ENCODE measurements around the gene ARHGEF28.

Gene ARHGEF28

GRCh38 chr5:73687357-73687756 lies 61.4 kb downstream of the ARHGEF28 start:
- in situ Hi-C loops (cut with HindIII; ENCODE audit: low sequenced_read_pairs), result no loop called here

GRCh38 chr5:73690015-73690414 lies 64.0 kb downstream of the ARHGEF28 start:
- in situ Hi-C loops (cut with HindIII; ENCODE audit: low sequenced_read_pairs), result no loop called here

GRCh38 chr5:73691302-73692080 lies 65.5 kb downstream of the ARHGEF28 start:
- in situ Hi-C loops (cut with HindIII; ENCODE audit: low sequenced_read_pairs), result no loop called here

- in situ Hi-C loops (cut with HindIII; ENCODE audit: low sequenced_read_pairs), result no loop called here
These were observed 66.2 kb downstream of the ARHGEF28 start for GRCh38 chr5:73692166-73692640.

GRCh38 chr5:73692981-73693380 lies 67.0 kb downstream of the ARHGEF28 start:
- in situ Hi-C loops (cut with HindIII; ENCODE audit: low sequenced_read_pairs), result no loop called here

- in situ Hi-C loops (cut with HindIII; ENCODE audit: low sequenced_read_pairs), result no loop called here
These were observed 67.6 kb downstream of the ARHGEF28 start for GRCh38 chr5:73693573-73694061.

GRCh38 chr5:73694089-73694488 lies 68.1 kb downstream of the ARHGEF28 start:
- in situ Hi-C loops (cut with HindIII; ENCODE audit: low sequenced_read_pairs), result no loop called here

GRCh38 chr5:73698011-73698410 lies 72.0 kb downstream of the ARHGEF28 start:
- in situ Hi-C loops (cut with HindIII; ENCODE audit: low sequenced_read_pairs), result no loop called here

- in situ Hi-C loops (cut with HindIII; ENCODE audit: low sequenced_read_pairs), result no loop called here
These were observed 75.6 kb downstream of the ARHGEF28 start for GRCh38 chr5:73701566-73701965.

- in situ Hi-C loops (cut with HindIII; ENCODE audit: low sequenced_read_pairs), result no loop called here
These were observed 76.5 kb downstream of the ARHGEF28 start for GRCh38 chr5:73702534-73702933.

- in situ Hi-C loops (cut with HindIII; ENCODE audit: low sequenced_read_pairs), result no loop called here
These were observed 77.0 kb downstream of the ARHGEF28 start for GRCh38 chr5:73702951-73703350.

- in situ Hi-C loops (cut with HindIII; ENCODE audit: low sequenced_read_pairs), result no loop called here
These were observed 79.4 kb downstream of the ARHGEF28 start for GRCh38 chr5:73705364-73705763.

- in situ Hi-C loops (cut with HindIII; ENCODE audit: low sequenced_read_pairs), result no loop called here
These were observed 81.0 kb downstream of the ARHGEF28 start for GRCh38 chr5:73706963-73707362.

GRCh38 chr5:73709536-73710129 lies 83.6 kb downstream of the ARHGEF28 start:
- in situ Hi-C loops (cut with HindIII; ENCODE audit: low sequenced_read_pairs), result no loop called here

GRCh38 chr5:73716284-73716808 lies 90.3 kb downstream of the ARHGEF28 start:
- in situ Hi-C loops (cut with HindIII; ENCODE audit: low sequenced_read_pairs), result no loop called here

GRCh38 chr5:73718762-73719161 lies 92.8 kb downstream of the ARHGEF28 start:
- in situ Hi-C loops (cut with HindIII; ENCODE audit: low sequenced_read_pairs), result no loop called here

- in situ Hi-C loops (cut with HindIII; ENCODE audit: low sequenced_read_pairs), result no loop called here
These were observed 93.6 kb downstream of the ARHGEF28 start for GRCh38 chr5:73719632-73720031.

- in situ Hi-C loops (cut with HindIII; ENCODE audit: low sequenced_read_pairs), result no loop called here
These were observed 96.2 kb downstream of the ARHGEF28 start for GRCh38 chr5:73722231-73722630.

- in situ Hi-C loops (cut with HindIII; ENCODE audit: low sequenced_read_pairs), result no loop called here
These were observed 100.1 kb downstream of the ARHGEF28 start for GRCh38 chr5:73726071-73726470.

GRCh38 chr5:73726606-73727231 lies 100.7 kb downstream of the ARHGEF28 start:
- in situ Hi-C loops (cut with HindIII; ENCODE audit: low sequenced_read_pairs), result no loop called here

- in situ Hi-C loops (cut with HindIII; ENCODE audit: low sequenced_read_pairs), result no loop called here
These were observed 101.5 kb downstream of the ARHGEF28 start for GRCh38 chr5:73727470-73727869.

All from DLD1 (cell line).